NB4 (cell line): ENCODE measurements around the gene CYP2A6.

Source experiments
- MYC ChIP-seq: IDR thresholded peaks from 2 replicates; pipeline ENCODE4 v1.6.1; 2011; ENCODE audit warnings: low read depth, low read length
- POLR2A ChIP-seq: IDR thresholded peaks from 2 replicates; pipeline ENCODE4 v1.6.1; 2011; ENCODE audit warnings: mild to moderate bottlenecking; ENCODE audit not compliant: insufficient read length; ENCODE audit errors: extremely low read depth
- TF ChIP-seq, protein P1 (sequence below): IDR thresholded peaks from one replicate; pipeline ENCODE4 v1.5.1; 2012; ENCODE audit warnings: low read depth, low read length
- TF ChIP-seq, protein P2 (sequence below): IDR thresholded peaks from 2 replicates; pipeline ENCODE4 v1.6.1; 2011; ENCODE audit warnings: low read depth, low read length

DNA sequence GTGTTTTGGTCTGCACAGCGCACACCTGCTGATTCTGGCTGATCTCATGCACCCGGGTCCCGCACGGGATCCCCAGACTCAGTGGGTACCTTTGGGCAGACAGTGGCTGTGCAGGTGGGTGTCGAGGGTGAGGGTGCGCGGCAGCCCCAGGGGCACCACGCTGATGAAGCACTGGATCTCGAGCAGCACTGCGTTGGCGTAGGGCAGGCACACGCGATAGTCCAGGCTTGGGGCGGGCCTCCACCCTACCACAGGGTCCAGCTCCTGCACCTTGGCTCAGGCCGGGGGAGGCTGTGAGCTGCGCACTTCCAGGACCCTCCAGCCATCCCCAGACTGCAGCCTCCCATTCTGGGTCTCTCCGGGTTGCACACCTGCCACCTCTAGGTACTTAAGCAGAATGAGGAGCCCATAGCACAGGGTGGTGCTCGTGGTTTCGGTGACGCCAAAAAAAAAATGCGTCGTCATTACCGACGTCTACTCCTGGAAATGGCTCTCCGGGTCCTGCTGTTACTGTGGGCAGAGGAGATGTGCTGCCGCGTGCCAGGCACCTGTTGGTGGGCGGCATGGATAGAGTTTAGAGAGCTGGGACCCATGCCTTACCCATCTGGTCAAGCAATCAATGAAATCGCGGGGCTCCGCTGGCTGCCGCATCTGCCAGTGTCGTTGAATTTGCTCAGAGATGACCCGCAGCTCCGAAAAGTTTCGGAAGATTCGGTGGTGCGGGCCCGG is 40.7 kb downstream of the CYP2A6 start:
- TF ChIP-seq, protein P1, sequence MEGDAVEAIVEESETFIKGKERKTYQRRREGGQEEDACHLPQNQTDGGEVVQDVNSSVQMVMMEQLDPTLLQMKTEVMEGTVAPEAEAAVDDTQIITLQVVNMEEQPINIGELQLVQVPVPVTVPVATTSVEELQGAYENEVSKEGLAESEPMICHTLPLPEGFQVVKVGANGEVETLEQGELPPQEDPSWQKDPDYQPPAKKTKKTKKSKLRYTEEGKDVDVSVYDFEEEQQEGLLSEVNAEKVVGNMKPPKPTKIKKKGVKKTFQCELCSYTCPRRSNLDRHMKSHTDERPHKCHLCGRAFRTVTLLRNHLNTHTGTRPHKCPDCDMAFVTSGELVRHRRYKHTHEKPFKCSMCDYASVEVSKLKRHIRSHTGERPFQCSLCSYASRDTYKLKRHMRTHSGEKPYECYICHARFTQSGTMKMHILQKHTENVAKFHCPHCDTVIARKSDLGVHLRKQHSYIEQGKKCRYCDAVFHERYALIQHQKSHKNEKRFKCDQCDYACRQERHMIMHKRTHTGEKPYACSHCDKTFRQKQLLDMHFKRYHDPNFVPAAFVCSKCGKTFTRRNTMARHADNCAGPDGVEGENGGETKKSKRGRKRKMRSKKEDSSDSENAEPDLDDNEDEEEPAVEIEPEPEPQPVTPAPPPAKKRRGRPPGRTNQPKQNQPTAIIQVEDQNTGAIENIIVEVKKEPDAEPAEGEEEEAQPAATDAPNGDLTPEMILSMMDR, result no peak
- no peak for TF ChIP-seq POLR2A
- TF ChIP-seq, protein P2, sequence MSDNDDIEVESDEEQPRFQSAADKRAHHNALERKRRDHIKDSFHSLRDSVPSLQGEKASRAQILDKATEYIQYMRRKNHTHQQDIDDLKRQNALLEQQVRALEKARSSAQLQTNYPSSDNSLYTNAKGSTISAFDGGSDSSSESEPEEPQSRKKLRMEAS, result no peak
- no peak for TF ChIP-seq MYC
